ENCODE measurements around the gene PIANP. TPM values are rescaled to one million over a fixed set of nuclear protein-coding genes. Genes with fewer than 3 reads are reported as not detected.

The PIANP gene
- total RNA-seq, 1 donor from 2014 or later, result 0.09 TPM

GRCh38 chr12:6644257-6644596 lies 56.4 kb downstream of the PIANP start:
- Mint-ChIP-seq H3K4me1 (peaks cover 21% of the 10 kb centered on the region), H3K9me3 (peaks cover 17% of the 10 kb centered on the region), H3K36me3 (ENCODE audit: low read depth) (peaks cover 30% of the 10 kb centered on the region), H3K4me3 (no peak overlapping the region), H3K27ac (peak overlapping the region; percentile 20), H3K27me3 (peaks cover 15% of the 10 kb centered on the region)
- no peak for DNase-seq
- intact Hi-C loops (cut with micrococcal nuclease), result no loop called here

Other genes starting within 250 kb of the PIANP start
- gene TAPBPL, start 248.8 kb downstream of the PIANP start, total RNA-seq, result 31.9 and 33.0 TPM in 2 replicates
- 50.0 and 51.2 TPM in 2 replicates for gene VAMP1, start 230.1 kb downstream of the PIANP start, total RNA-seq
- gene MRPL51, start 207.6 kb downstream of the PIANP start, total RNA-seq, result 277 and 280 TPM in 2 replicates
- 104 and 106 TPM in 2 replicates for gene NCAPD2, start 206.7 kb downstream of the PIANP start, total RNA-seq
- gene GAPDH, start 166.3 kb downstream of the PIANP start, total RNA-seq, result 4,585 and 4,599 TPM in 2 replicates
- gene IFFO1, start 144.8 kb downstream of the PIANP start, total RNA-seq, result 16.0 and 16.9 TPM in 2 replicates
- gene NOP2, start 132.5 kb downstream of the PIANP start, total RNA-seq, result 192 and 193 TPM in 2 replicates
- 356 and 363 TPM in 2 replicates for gene CHD4, start 93.4 kb downstream of the PIANP start, total RNA-seq
- 3.3 and 4.2 TPM in 2 replicates for gene LPAR5, start 64.9 kb downstream of the PIANP start, total RNA-seq
- 0.47 and 0.64 TPM in 2 replicates for gene ACRBP, start 53.4 kb downstream of the PIANP start, total RNA-seq
- gene ING4, start 37.7 kb downstream of the PIANP start, total RNA-seq, result 13.7 and 15.8 TPM in 2 replicates
- gene ZNF384, start 11.4 kb downstream of the PIANP start, total RNA-seq, result 83.6 and 84.4 TPM in 2 replicates
- gene COPS7A, start 23.2 kb upstream of the PIANP start, total RNA-seq, result 39.5 and 44.8 TPM in 2 replicates
- gene MLF2, start 52.3 kb upstream of the PIANP start, total RNA-seq, result 163 and 180 TPM in 2 replicates
- 245 and 267 TPM in 2 replicates for gene PTMS, start 65.5 kb upstream of the PIANP start, total RNA-seq
- gene LAG3, start 71.7 kb upstream of the PIANP start, total RNA-seq, result 253 and 269 TPM in 2 replicates
- gene CD4, start 88.7 kb upstream of the PIANP start, total RNA-seq, result 264 and 271 TPM in 2 replicates
- 0.21 and 0.43 TPM in 2 replicates for gene GPR162, start 121.0 kb upstream of the PIANP start, total RNA-seq
- 4.1 and 4.7 TPM in 2 replicates for gene P3H3, start 127.6 kb upstream of the PIANP start, total RNA-seq
- 1.6 and 1.7 TPM in 2 replicates for gene GNB3, start 140.1 kb upstream of the PIANP start, total RNA-seq
- 32.6 and 33.7 TPM in 2 replicates for gene CDCA3, start 150.5 kb upstream of the PIANP start, total RNA-seq
- 121 TPM in 2 replicates for gene USP5, start 151.3 kb upstream of the PIANP start, total RNA-seq
- 1,614 and 1,630 TPM in 2 replicates for gene TPI1, start 166.7 kb upstream of the PIANP start, total RNA-seq
- gene SPSB2, start 172.5 kb upstream of the PIANP start, total RNA-seq, result 3.4 TPM in 2 replicates
- gene LRRC23, start 204.0 kb upstream of the PIANP start, total RNA-seq, result 6.3 and 6.6 TPM in 2 replicates
- gene ENO2, start 213.8 kb upstream of the PIANP start, total RNA-seq, result 202 and 206 TPM in 2 replicates
- gene ATN1, start 227.1 kb upstream of the PIANP start, total RNA-seq, result 61.6 and 66.8 TPM in 2 replicates
- gene RNU7-1, start 243.0 kb upstream of the PIANP start, total RNA-seq, result not detected in 2 replicates
- 168 and 174 TPM in 2 replicates for gene C12orf57, start 243.2 kb upstream of the PIANP start, total RNA-seq

Data from activated CD4-positive, alpha-beta T cell treated with anti-CD3 and anti-CD28 coated beads, Interleukin-2, amount 10 ng/mL, durations not matched to agents 24 days and 14 days (primary cell).